MCF 10A (cell line): ENCODE results near the gene RBP5. TPM values are rescaled to one million over a fixed set of nuclear protein-coding genes. Genes with fewer than 3 reads are reported as not detected.

Experiments used
- Bru-seq: library from RNA; stranded (reverse); fragments of 400-500 nt; gene quantifications from one replicate; lab custom pipeline; 2021; lab: Mats Ljungman, UMichigan
- BruChase-seq, 2 experiments: library from RNA; stranded (reverse); fragments of 400-500 nt; gene quantifications; one replicate each; lab custom pipeline; 2021; lab: Mats Ljungman, UMichigan
- BruUV-seq: library from RNA; stranded (reverse); fragments of 400-500 nt; replicated peaks from 2 replicates; lab custom pipeline; 2021; lab: Mats Ljungman, UMichigan
- CTCF ChIA-PET: fragments of 300-600 bp; sonication (Branson Sonifier 250); formaldehyde crosslinking; extraction: SDS; loops from one replicate; lab custom pipeline; 2021; ENCODE audit warnings: antibody characterized with exemption, inconsistent platforms; lab: Yijun Ruan, JAX
- POLR2A ChIA-PET: fragments of 300-600, 350-650 bp; sonication (Branson Sonifier 250); formaldehyde crosslinking; extraction: SDS; loops from one replicate; lab custom pipeline; 2020; ENCODE audit warnings: antibody characterized with exemption, inconsistent platforms; lab: Yijun Ruan, JAX
- DNase-seq: peaks from one replicate; pipeline ENCODE4 v3.0.0-alpha.2; 2018; ENCODE audit not compliant: unreplicated experiment
- H3K27ac Mint-ChIP-seq: one replicate; pipeline ENCODE4 v1.8.0; 2022; ENCODE audit warnings: mild to moderate bottlenecking, low read depth, mixed read lengths; ENCODE audit not compliant: unreplicated experiment
- H3K27me3 Mint-ChIP-seq: one replicate; pipeline ENCODE4 v1.8.0; 2022; ENCODE audit warnings: mixed read lengths; ENCODE audit not compliant: insufficient read depth, unreplicated experiment
- H3K36me3 Mint-ChIP-seq: one replicate; pipeline ENCODE4 v1.8.0; 2022; ENCODE audit warnings: mild to moderate bottlenecking, moderate library complexity, mixed read lengths; ENCODE audit not compliant: insufficient read depth, unreplicated experiment
- H3K4me1 Mint-ChIP-seq: one replicate; pipeline ENCODE4 v1.8.0; 2022; ENCODE audit warnings: mixed read lengths; ENCODE audit not compliant: insufficient read depth, unreplicated experiment
- H3K4me3 Mint-ChIP-seq: one replicate; pipeline ENCODE4 v1.8.0; 2022; ENCODE audit warnings: mild to moderate bottlenecking, moderate library complexity, mixed read lengths; ENCODE audit not compliant: unreplicated experiment
- H3K9me3 Mint-ChIP-seq: one replicate; pipeline ENCODE4 v1.8.0; 2022; ENCODE audit warnings: mixed read lengths; ENCODE audit not compliant: unreplicated experiment
- intact Hi-C: fragments of 100-400 bp; cut with micrococcal nuclease; formaldehyde crosslinking; loops from 2 replicates; pipeline ENCODE4 v1.14.1; 2022
- long read RNA-seq: library from polyadenylated mRNA; stranded (forward); transcript quantifications from one replicate; pipeline ENCODE4 v2.0.0, GENCODE V29; 2022
- total RNA-seq: library from RNA; stranded (reverse); gene quantifications from 2 replicates; pipeline ENCODE4 v1.2.3, GENCODE V29; 2022
- TF ChIP-seq, protein P1 (sequence below): fragments of 200-600 bp; IDR thresholded peaks from one replicate; pipeline ENCODE4 v1.8.0; 2022; ENCODE audit warnings: antibody characterized with exemption, mild to moderate bottlenecking; ENCODE audit not compliant: unreplicated experiment

RBP5 gene, protein sequence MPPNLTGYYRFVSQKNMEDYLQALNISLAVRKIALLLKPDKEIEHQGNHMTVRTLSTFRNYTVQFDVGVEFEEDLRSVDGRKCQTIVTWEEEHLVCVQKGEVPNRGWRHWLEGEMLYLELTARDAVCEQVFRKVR
- not detected in 2 replicates for total RNA-seq
- Bru-seq, nascent RNA, result not detected
- BruChase-seq, experiment 1, labeled RNA remaining after a 6-hour chase, result percentile 11 among the genes with signal in this experiment
- not detected for BruChase-seq, experiment 2, labeled RNA remaining after a 2-hour chase
- long read RNA-seq, partial matches to known transcripts, result 0 of 10 reads
- long read RNA-seq, other reads (novel, unspliced or antisense), result 10 of 10 reads

DNA sequence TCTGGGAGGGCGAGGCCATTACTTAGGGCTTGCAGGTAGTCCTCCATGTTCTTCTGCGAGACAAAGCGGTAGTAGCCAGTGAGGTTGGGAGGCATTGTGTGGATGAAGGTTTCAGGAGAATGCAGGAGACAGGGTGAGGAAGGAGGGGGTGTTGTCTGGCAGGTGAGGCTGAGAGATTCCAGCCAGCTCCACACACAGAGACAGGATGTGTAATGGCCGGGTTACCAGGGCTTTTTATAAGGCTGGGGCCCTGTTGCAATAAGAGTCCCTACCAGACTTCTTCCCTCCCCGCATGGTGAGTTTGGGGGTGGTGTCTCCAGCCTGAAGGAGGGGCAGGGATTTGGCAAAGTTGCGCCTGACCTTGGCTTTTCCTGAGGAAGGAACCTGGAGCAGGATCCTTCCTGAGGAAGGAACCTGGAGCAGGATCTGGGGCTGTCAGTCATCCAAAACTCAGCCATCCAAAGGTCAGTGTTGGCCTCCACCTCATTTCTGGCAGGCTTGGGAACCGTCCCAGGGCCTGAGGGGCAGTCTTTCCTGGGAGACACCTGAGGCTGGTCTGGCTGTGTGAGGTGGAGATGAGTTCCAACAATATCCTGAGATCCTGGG is at the start of gene RBP5:
Gene RBP5 (minus strand): TSS at position 209 of the 606 bp plus-strand sequence. CDS start 114 bp downstream, at position 95.
- Mint-ChIP-seq H3K27me3 (no peaks in the 10 kb centered on the region), H3K4me3 (peak within 1 kb of the TSS; percentile 72), H3K9me3 (no peaks in the 10 kb centered on the region), H3K36me3 (peaks cover 13% of the 10 kb centered on the region), H3K4me1 (peaks cover 17% of the 10 kb centered on the region), H3K27ac (no peak within 1 kb of the TSS)
- POLR2A ChIA-PET, result interaction anchor here (1.1 kb wide), 1 partner anchor 111 kb away, joined by 3 read pairs; no protein-coding TSS in a partner anchor
- no TSS peak for BruUV-seq
- TF ChIP-seq, protein P1, sequence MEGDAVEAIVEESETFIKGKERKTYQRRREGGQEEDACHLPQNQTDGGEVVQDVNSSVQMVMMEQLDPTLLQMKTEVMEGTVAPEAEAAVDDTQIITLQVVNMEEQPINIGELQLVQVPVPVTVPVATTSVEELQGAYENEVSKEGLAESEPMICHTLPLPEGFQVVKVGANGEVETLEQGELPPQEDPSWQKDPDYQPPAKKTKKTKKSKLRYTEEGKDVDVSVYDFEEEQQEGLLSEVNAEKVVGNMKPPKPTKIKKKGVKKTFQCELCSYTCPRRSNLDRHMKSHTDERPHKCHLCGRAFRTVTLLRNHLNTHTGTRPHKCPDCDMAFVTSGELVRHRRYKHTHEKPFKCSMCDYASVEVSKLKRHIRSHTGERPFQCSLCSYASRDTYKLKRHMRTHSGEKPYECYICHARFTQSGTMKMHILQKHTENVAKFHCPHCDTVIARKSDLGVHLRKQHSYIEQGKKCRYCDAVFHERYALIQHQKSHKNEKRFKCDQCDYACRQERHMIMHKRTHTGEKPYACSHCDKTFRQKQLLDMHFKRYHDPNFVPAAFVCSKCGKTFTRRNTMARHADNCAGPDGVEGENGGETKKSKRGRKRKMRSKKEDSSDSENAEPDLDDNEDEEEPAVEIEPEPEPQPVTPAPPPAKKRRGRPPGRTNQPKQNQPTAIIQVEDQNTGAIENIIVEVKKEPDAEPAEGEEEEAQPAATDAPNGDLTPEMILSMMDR, result no peak
- peak; percentile 24 for DNase-seq
- intact Hi-C loops, result no loop called here
- CTCF ChIA-PET, result interaction anchor here (0.6 kb wide), 1 partner anchor 76 kb away, joined by 5 read pairs; no protein-coding TSS in a partner anchor

DNA sequence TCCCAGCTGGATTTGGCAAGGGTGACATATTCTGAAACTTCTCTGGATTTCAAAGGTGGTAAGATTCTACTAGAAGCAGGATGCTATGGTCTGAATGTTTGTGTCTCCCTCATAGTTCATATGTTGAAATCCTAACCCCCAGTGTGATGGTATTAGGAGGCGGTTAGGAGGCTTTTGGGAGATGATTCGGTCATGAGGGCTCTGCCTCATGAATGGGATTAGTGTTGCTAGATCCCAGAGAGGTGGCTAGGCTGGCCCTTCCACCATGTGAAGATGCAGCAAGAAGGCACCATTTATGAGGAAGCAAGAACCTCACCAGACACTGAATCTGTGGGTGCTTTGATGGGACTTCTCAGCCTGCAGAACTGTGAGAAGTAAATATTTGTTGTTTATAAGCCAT is 49.8 kb upstream of the RBP5 start:
- H3K9me3 Mint-ChIP-seq, result peaks cover 8% of the 10 kb centered on the region
- POLR2A ChIA-PET, result no interaction called here
- no peaks in the 10 kb centered on the region for H3K36me3 Mint-ChIP-seq
- intact Hi-C loops, result no loop called here
- no peak for DNase-seq
- CTCF ChIA-PET, result interaction anchor here (1.3 to 1.4 kb wide), 2 partner anchors 16 to 34 kb away, joined by 4 to 7 read pairs; no protein-coding TSS in a partner anchor
- BruUV-seq, result no TSS peak
- no peak overlapping the region for H3K4me3 Mint-ChIP-seq
- TF ChIP-seq, protein P1, result no peak
- no peak overlapping the region for H3K27ac Mint-ChIP-seq
- peaks cover 8% of the 10 kb centered on the region for H3K4me1 Mint-ChIP-seq
- no peaks in the 10 kb centered on the region for H3K27me3 Mint-ChIP-seq

DNA sequence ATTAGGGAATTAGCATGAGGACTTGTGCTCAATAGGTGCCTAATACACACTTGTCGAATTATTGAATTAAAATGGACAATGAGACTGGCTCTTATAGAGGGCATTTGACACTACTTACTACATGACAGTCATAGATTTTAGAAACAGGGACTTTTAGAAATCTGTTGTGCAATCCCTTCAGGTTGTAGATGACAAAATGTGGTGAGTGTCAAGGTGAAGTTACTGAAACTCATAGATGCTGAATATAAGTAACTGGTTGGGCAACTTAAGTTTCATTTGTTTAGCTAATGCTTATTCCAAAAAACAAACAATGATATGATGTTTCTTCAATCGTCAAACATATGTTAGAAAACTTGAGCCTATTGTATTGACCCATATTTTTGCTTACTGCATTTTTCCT is 47.9 kb upstream of the RBP5 start:
- no peak overlapping the region for H3K27ac Mint-ChIP-seq
- H3K9me3 Mint-ChIP-seq, result peaks cover 18% of the 10 kb centered on the region
- BruUV-seq, result no TSS peak
- TF ChIP-seq, protein P1, result no peak
- peaks cover 8% of the 10 kb centered on the region for H3K4me1 Mint-ChIP-seq
- POLR2A ChIA-PET, result no interaction called here
- CTCF ChIA-PET, result interaction anchor here (2.3 kb wide), 1 partner anchor 15 kb away, joined by 13 read pairs; no protein-coding TSS in a partner anchor
- no peak overlapping the region for H3K4me3 Mint-ChIP-seq
- H3K27me3 Mint-ChIP-seq, result no peaks in the 10 kb centered on the region
- intact Hi-C loops, result no loop called here
- H3K36me3 Mint-ChIP-seq, result no peaks in the 10 kb centered on the region
- DNase-seq, result no peak

DNA sequence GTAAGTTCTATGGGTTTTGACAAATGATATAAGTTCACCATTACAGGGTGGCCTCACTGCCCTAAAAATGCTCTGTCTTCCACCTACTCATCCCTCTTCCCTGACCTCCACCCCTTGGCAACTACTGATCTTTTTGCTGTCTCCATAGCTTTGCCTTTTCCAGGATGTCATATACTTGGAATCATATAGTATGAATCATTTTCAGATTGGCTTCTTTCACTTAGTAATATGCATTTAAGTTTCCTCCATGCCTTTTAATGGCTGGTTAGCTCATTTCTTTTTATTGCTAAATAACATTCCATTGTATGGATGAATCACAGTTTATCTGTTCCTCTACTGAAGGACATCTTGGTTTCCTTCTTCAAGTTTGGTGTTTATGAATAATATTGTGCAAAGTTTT is 46.8 kb upstream of the RBP5 start:
- H3K9me3 Mint-ChIP-seq, result peaks cover 22% of the 10 kb centered on the region
- peak; percentile 16 for DNase-seq
- BruUV-seq, result no TSS peak
- no peak overlapping the region for H3K27ac Mint-ChIP-seq
- H3K27me3 Mint-ChIP-seq, result no peaks in the 10 kb centered on the region
- H3K36me3 Mint-ChIP-seq, result no peaks in the 10 kb centered on the region
- H3K4me1 Mint-ChIP-seq, result peaks cover 8% of the 10 kb centered on the region
- TF ChIP-seq, protein P1, result no peak
- intact Hi-C loops, result no loop called here
- CTCF ChIA-PET, result interaction anchor here (0.7 to 2.3 kb wide), 7 partner anchors 13 to 35 kb away, joined by 3 to 13 read pairs (median 4); no protein-coding TSS in a partner anchor
- POLR2A ChIA-PET, result interaction anchor here (0.7 to 1.3 kb wide), 2 partner anchors 11 to 14 kb away, joined by 3 read pairs; no protein-coding TSS in a partner anchor
- H3K4me3 Mint-ChIP-seq, result no peak overlapping the region
